NCI-H2227 treated with DMSO at 0.1 percent for 48 hours (cell line): Measurements from ENCODE around the gene NFIX.
"Not testable (repeated sequence)": the region's sequence is repeated elsewhere in the genome, so short reads cannot be mapped to it uniquely, and the experiment has no call there.

Experiments
- DNase-seq: peaks from one replicate; lab custom pipeline; 2025; lab: John Stamatoyannopoulos, UW

NFIX gene

GRCh38 chr19:12957389-12957952, 37.8 kb upstream of the NFIX start:
- DNase-seq = not testable (repeated sequence)

- DNase-seq = no peak
Observed at GRCh38 chr19:12959481-12959880, 35.8 kb upstream of the NFIX start.

GRCh38 chr19:12965017-12965811, 30.1 kb upstream of the NFIX start:
- DNase-seq = peak; percentile 40

GRCh38 chr19:12965812-12966135, 29.5 kb upstream of the NFIX start:
- DNase-seq = no peak

- DNase-seq = no peak
Observed at GRCh38 chr19:12967907-12968306, 27.4 kb upstream of the NFIX start.

GRCh38 chr19:12969292-12969988, 25.8 kb upstream of the NFIX start, which contains the start of gene DAND5:
DAND5 (plus strand) TSS chr19:12969576; CDS start chr19:12969661, 85 bp downstream.
- no peak for DNase-seq

- no peak for DNase-seq
Observed at GRCh38 chr19:12970070-12970820, 25.0 kb upstream of the NFIX start.

GRCh38 chr19:12973236-12973635, 22.0 kb upstream of the NFIX start:
- DNase-seq = no peak

GRCh38 chr19:12974301-12975220, 20.7 kb upstream of the NFIX start:
- no peak for DNase-seq

- no peak for DNase-seq
Observed at GRCh38 chr19:12975221-12975741, 20.0 kb upstream of the NFIX start.

GRCh38 chr19:12976109-12976508, 19.2 kb upstream of the NFIX start:
- not testable (repeated sequence) for DNase-seq

- no peak for DNase-seq
Observed at GRCh38 chr19:12979974-12980373, 15.3 kb upstream of the NFIX start.

- DNase-seq = no peak
Observed at GRCh38 chr19:12982648-12983047, 12.6 kb upstream of the NFIX start.

- DNase-seq = no peak
Observed at GRCh38 chr19:12983091-12983490, 12.2 kb upstream of the NFIX start.

GRCh38 chr19:12983542-12984142, 11.6 kb upstream of the NFIX start:
- DNase-seq = peak; percentile 65

GRCh38 chr19:12984143-12984627, 11.1 kb upstream of the NFIX start:
- DNase-seq = no peak

GRCh38 chr19:12984683-12985048, 10.6 kb upstream of the NFIX start:
- DNase-seq = no peak

GRCh38 chr19:12985049-12985776, 10.1 kb upstream of the NFIX start:
- no peak for DNase-seq

- DNase-seq = no peak
Observed at GRCh38 chr19:12986726-12987125, 8.5 kb upstream of the NFIX start.

GRCh38 chr19:12987190-12987589, 8.1 kb upstream of the NFIX start:
- DNase-seq = no peak
